ENCODE measurements around the gene ZNF200. TPM values are rescaled to one million over a fixed set of nuclear protein-coding genes. Genes with fewer than 3 reads are reported as not detected.

ZNF200 gene
- total and polyA plus RNA-seq, 2 of the 13 experiments (the other 11 are each of a cell fraction or from before 2014, with no cell fraction given), result 3.5 to 16.5 TPM

GRCh38 chr16:3214904-3215600 lies 19.9 kb downstream of the ZNF200 start:
- 32% methylated on average over 7 of the region's 7 CpGs for WGBS (ENCODE audit: low lambda C conversion rate)
- in situ Hi-C loops (cut with HindIII; ENCODE audit: extremely low pct_ligation_motif_present, low pct_unique_long_range_greater_than_20kb) (no loop called here), intact Hi-C loops (cut with micrococcal nuclease; ENCODE audit: unreplicated experiment) (no loop called here)
- ChIA-PET POLR2A (no interaction called here), CTCF (ENCODE audit: low intra/inter-chr PET ratio, low total read pairs) (no interaction called here)
- Histone ChIP-seq H3K36me3 (replicated peaks in 1 of 2; ENCODE audit: control insufficient read depth in 1 of 2, insufficient read depth in 2 of 2, low read length in 2 of 2) (no peaks in the 10 kb centered on the region), H3K4me3 (replicated peaks in 1 of 3; ENCODE audit: insufficient read depth in 1 of 3, low read depth in 2 of 3, low read length in 3 of 3) (no peak overlapping the region), H3K9me3 (ENCODE audit: low read length) (no peaks in the 10 kb centered on the region), H3K9ac (ENCODE audit: insufficient read depth, low read depth, low read length) (no peak overlapping the region), H4K20me1 (ENCODE audit: insufficient read depth, low read length) (no peaks in the 10 kb centered on the region), H3K79me2 (ENCODE audit: insufficient read depth, low read length) (no peaks in the 10 kb centered on the region), H3K4me1 (ENCODE audit: insufficient read depth, low read length) (peaks cover 22% of the 10 kb centered on the region), H2AFZ (ENCODE audit: low read length) (no peak overlapping the region), H3K4me2 (ENCODE audit: low read depth, low read length) (no peak overlapping the region), H3K27ac (ENCODE audit: extremely low read length, insufficient read depth, low read length) (no peak overlapping the region), H3K27me3 (ENCODE audit: control insufficient read depth in 1 of 2, insufficient read depth in 2 of 2, low read length in 2 of 2) (peaks cover 5 to 13% of the 10 kb centered on the region in 2 experiments; a peak in 2 of 5 replicates)
- no peak for TF ChIP-seq ZC3H4 (CRISPR knock-in tag; IDR thresholded peaks at IDR 0.05; ENCODE audit: borderline replicate concordance)
- TF ChIP-seq LRRFIP1 (CRISPR knock-in tag; conservative IDR thresholded peaks at IDR 0.05), result no peak
- TF ChIP-seq ZMAT5 (CRISPR knock-in tag; IDR thresholded peaks at IDR 0.05; ENCODE audit: borderline replicate concordance, low read depth), result no peak
- no peak for TF ChIP-seq EHMT2 (IDR thresholded peaks at IDR 0.05; ENCODE audit: borderline replicate concordance, low read depth, low read length)
- TF ChIP-seq CEBPB (IDR thresholded peaks at IDR 0.05; ENCODE audit: borderline replicate concordance, low read depth, low read length), result no peak
- TF ChIP-seq THRA (CRISPR knock-in tag; IDR thresholded peaks at IDR 0.05; ENCODE audit: borderline replicate concordance), result no peak
- TF ChIP-seq FOXP1 (IDR thresholded peaks at IDR 0.05), result no peak
- TF ChIP-seq FOXP1 (CRISPR knock-in tag; IDR thresholded peaks at IDR 0.05), result no peak
- TF ChIP-seq PREB (CRISPR knock-in tag; IDR thresholded peaks at IDR 0.05), result no peak
- no peak for TF ChIP-seq ONECUT2 (CRISPR knock-in tag; IDR thresholded peaks at IDR 0.05)
- no peak for TF ChIP-seq HNRNPH1 (optimal IDR thresholded peaks at IDR 0.05; ENCODE audit: low read depth, low read length)
- TF ChIP-seq ZFP37 (CRISPR knock-in tag; IDR thresholded peaks at IDR 0.05; ENCODE audit: borderline replicate concordance), result no peak
- DNase-seq (ENCODE audit: low spot score) (no peak), FAIRE-seq (no peak), ATAC-seq (no peak)
- no TSS peak for BruUV-seq (replicated peaks)

All from HepG2 (cell line).